Muscle layer of duodenum (tissue), 2 donors: Measurements from ENCODE around the gene KIF16B.

Source experiments
- H3K27ac ChIP-seq: one replicate; pipeline ENCODE4 v1.7.0; 2013; ENCODE audit warnings: mild to moderate bottlenecking, low read length
- H3K27me3 ChIP-seq: one replicate; pipeline ENCODE4 v1.7.0; 2013; ENCODE audit warnings: low read depth, mild to moderate bottlenecking, control low read depth, low read length
- H3K36me3 ChIP-seq, 2 donors: one replicate each; pipeline ENCODE4 v1.7.0; 2013; ENCODE audit warnings: low read length in 2 of 2, control low read depth in 1 of 2, mild to moderate bottlenecking in 1 of 2; ENCODE audit not compliant: insufficient read depth in 2 of 2, control insufficient read depth in 1 of 2
- H3K4me1 ChIP-seq, 2 donors: one replicate each; pipeline ENCODE4 v1.7.0; 2013; ENCODE audit warnings: low read length in 2 of 2, mild to moderate bottlenecking in 2 of 2, control low read depth in 1 of 2, moderate library complexity in 1 of 2; ENCODE audit not compliant: insufficient read depth in 2 of 2, control insufficient read depth in 1 of 2
- H3K4me3 ChIP-seq, 2 donors: one replicate each; pipeline ENCODE4 v1.7.0; 2013; ENCODE audit warnings: low read length in 2 of 2, low read depth in 1 of 2, mild to moderate bottlenecking in 1 of 2
- H3K9me3 ChIP-seq, 2 donors: one replicate each; pipeline ENCODE4 v1.7.0; 2013; ENCODE audit warnings: low read length in 2 of 2, control low read depth in 1 of 2, mild to moderate bottlenecking in 1 of 2; ENCODE audit not compliant: control insufficient read depth in 1 of 2
- donor health status: healthy.

The KIF16B gene

GRCh38 chr20:16367948-16368560 is 205.2 kb downstream of the KIF16B start:
- peaks cover 17 to 54% of the 10 kb centered on the region in 2 donors for H3K36me3 ChIP-seq
- no peak overlapping the region for H3K4me3 ChIP-seq
- no peaks in the 10 kb centered on the region for H3K9me3 ChIP-seq
- H3K27me3 ChIP-seq = no peaks in the 10 kb centered on the region
- H3K27ac ChIP-seq = no peak overlapping the region
- H3K4me1 ChIP-seq = no peaks in the 10 kb centered on the region

- H3K27ac ChIP-seq = no peak overlapping the region
- H3K4me1 ChIP-seq = no peaks in the 10 kb centered on the region
- peaks cover 17 to 44% of the 10 kb centered on the region in 2 donors for H3K36me3 ChIP-seq
- no peaks in the 10 kb centered on the region for H3K27me3 ChIP-seq
- no peaks in the 10 kb centered on the region for H3K9me3 ChIP-seq
- no peak overlapping the region for H3K4me3 ChIP-seq
Observed at GRCh38 chr20:16366529-16366928, 206.7 kb downstream of the KIF16B start.

- Histone ChIP-seq H3K27ac (no peak overlapping the region), H3K4me3 (no peak overlapping the region), H3K4me1 (no peaks in the 10 kb centered on the region), H3K9me3 (no peaks in the 10 kb centered on the region), H3K27me3 (no peaks in the 10 kb centered on the region), H3K36me3 (peaks cover 14 to 33% of the 10 kb centered on the region in 2 donors)
Observed at GRCh38 chr20:16364320-16364687, 208.9 kb downstream of the KIF16B start.

- no peak overlapping the region for H3K4me3 ChIP-seq
- no peak overlapping the region for H3K27ac ChIP-seq
- H3K4me1 ChIP-seq = no peaks in the 10 kb centered on the region
- H3K9me3 ChIP-seq = no peaks in the 10 kb centered on the region
- peaks cover 14 to 30% of the 10 kb centered on the region in 2 donors for H3K36me3 ChIP-seq
- H3K27me3 ChIP-seq = no peaks in the 10 kb centered on the region
Observed at GRCh38 chr20:16363506-16364319, 209.5 kb downstream of the KIF16B start.

- no peak overlapping the region for H3K27ac ChIP-seq
- peaks cover 11 to 19% of the 10 kb centered on the region in 2 donors for H3K36me3 ChIP-seq
- no peaks in the 10 kb centered on the region for H3K9me3 ChIP-seq
- no peak overlapping the region for H3K4me3 ChIP-seq
- H3K4me1 ChIP-seq = no peaks in the 10 kb centered on the region
- H3K27me3 ChIP-seq = no peaks in the 10 kb centered on the region
Observed at GRCh38 chr20:16362642-16363041, 210.6 kb downstream of the KIF16B start.

GRCh38 chr20:16360668-16361067 is 212.6 kb downstream of the KIF16B start:
- no peak overlapping the region for H3K4me3 ChIP-seq
- no peaks in the 10 kb centered on the region for H3K4me1 ChIP-seq
- no peaks in the 10 kb centered on the region for H3K9me3 ChIP-seq
- H3K36me3 ChIP-seq = peaks cover 0 to 3% of the 10 kb centered on the region in 2 donors
- H3K27ac ChIP-seq = no peak overlapping the region
- H3K27me3 ChIP-seq = no peaks in the 10 kb centered on the region

- Histone ChIP-seq H3K27ac (no peak overlapping the region), H3K36me3 (no peaks in the 10 kb centered on the region), H3K27me3 (no peaks in the 10 kb centered on the region), H3K4me3 (no peak overlapping the region), H3K4me1 (no peaks in the 10 kb centered on the region), H3K9me3 (no peaks in the 10 kb centered on the region)
Observed at GRCh38 chr20:16353417-16353781, 219.8 kb downstream of the KIF16B start.

GRCh38 chr20:16352751-16353416 is 220.4 kb downstream of the KIF16B start:
- no peak overlapping the region for H3K27ac ChIP-seq
- H3K4me3 ChIP-seq = no peak overlapping the region
- H3K27me3 ChIP-seq = no peaks in the 10 kb centered on the region
- no peaks in the 10 kb centered on the region for H3K9me3 ChIP-seq
- no peaks in the 10 kb centered on the region for H3K4me1 ChIP-seq
- H3K36me3 ChIP-seq = no peaks in the 10 kb centered on the region

GRCh38 chr20:16352321-16352720 is 220.9 kb downstream of the KIF16B start:
- H3K27ac ChIP-seq = no peak overlapping the region
- no peaks in the 10 kb centered on the region for H3K9me3 ChIP-seq
- H3K4me3 ChIP-seq = no peak overlapping the region
- H3K27me3 ChIP-seq = no peaks in the 10 kb centered on the region
- H3K4me1 ChIP-seq = no peaks in the 10 kb centered on the region
- no peaks in the 10 kb centered on the region for H3K36me3 ChIP-seq

GRCh38 chr20:16351415-16351814 is 221.8 kb downstream of the KIF16B start:
- no peaks in the 10 kb centered on the region for H3K36me3 ChIP-seq
- no peak overlapping the region for H3K27ac ChIP-seq
- H3K4me1 ChIP-seq = no peaks in the 10 kb centered on the region
- no peaks in the 10 kb centered on the region for H3K27me3 ChIP-seq
- H3K9me3 ChIP-seq = no peaks in the 10 kb centered on the region
- H3K4me3 ChIP-seq = no peak overlapping the region

- no peaks in the 10 kb centered on the region for H3K9me3 ChIP-seq
- H3K27ac ChIP-seq = no peak overlapping the region
- no peak overlapping the region for H3K4me3 ChIP-seq
- no peaks in the 10 kb centered on the region for H3K4me1 ChIP-seq
- H3K36me3 ChIP-seq = no peaks in the 10 kb centered on the region
- H3K27me3 ChIP-seq = no peaks in the 10 kb centered on the region
Observed at GRCh38 chr20:16350465-16350864, 222.8 kb downstream of the KIF16B start.
